ENCODE results near the gene HSPA12B. TPM values are rescaled to one million over a fixed set of nuclear protein-coding genes. Genes with fewer than 3 reads are reported as not detected.

HSPA12B gene
- total and polyA plus RNA-seq, 2 of the 8 experiments (the other 6 are each of a cell fraction or from before 2014, with no cell fraction given), result 2.2 to 4.3 TPM

DNA sequence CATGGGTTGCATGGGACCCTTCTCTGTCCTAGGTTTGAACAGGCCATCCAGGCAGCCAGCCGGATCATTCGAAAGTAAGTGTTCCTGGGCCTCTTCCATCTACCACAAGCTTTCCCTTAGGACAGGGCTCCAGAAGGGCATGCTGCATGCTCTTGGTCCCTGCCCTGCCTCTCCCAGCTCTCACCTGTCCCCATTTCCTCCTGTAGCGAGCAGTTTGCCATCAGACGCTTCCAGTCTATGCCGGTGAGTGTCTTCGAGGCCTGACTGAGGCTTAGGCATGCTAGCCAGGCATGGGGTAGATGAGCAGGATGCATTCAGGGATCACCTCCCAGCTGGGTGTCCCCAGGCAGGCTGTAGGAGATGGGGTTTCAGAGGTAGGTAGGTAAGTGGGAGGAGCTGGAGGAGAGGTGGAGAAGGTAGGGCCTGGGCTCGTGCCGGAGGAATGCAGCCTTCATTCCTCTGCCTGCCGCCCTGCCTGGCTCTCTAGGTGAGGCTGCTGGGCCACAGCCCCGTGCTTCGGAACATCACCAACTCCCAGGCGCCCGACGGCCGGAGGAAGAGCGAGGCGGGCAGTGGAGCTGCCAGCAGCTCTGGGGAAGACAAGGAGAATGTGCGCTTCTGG lies 67.9 kb downstream of the HSPA12B start (continued):
- TF ChIP-seq SUZ12 (IDR thresholded peaks at IDR 0.05; ENCODE audit: low read length) (no peak), TAF1 (IDR thresholded peaks at IDR 0.05; ENCODE audit: low read depth, low read length) (peak; percentile 53; the same call in 1 of the 2 replicates)

All from H1 (cell line).